Measurements from ENCODE around the gene TUBB6.

DNA sequence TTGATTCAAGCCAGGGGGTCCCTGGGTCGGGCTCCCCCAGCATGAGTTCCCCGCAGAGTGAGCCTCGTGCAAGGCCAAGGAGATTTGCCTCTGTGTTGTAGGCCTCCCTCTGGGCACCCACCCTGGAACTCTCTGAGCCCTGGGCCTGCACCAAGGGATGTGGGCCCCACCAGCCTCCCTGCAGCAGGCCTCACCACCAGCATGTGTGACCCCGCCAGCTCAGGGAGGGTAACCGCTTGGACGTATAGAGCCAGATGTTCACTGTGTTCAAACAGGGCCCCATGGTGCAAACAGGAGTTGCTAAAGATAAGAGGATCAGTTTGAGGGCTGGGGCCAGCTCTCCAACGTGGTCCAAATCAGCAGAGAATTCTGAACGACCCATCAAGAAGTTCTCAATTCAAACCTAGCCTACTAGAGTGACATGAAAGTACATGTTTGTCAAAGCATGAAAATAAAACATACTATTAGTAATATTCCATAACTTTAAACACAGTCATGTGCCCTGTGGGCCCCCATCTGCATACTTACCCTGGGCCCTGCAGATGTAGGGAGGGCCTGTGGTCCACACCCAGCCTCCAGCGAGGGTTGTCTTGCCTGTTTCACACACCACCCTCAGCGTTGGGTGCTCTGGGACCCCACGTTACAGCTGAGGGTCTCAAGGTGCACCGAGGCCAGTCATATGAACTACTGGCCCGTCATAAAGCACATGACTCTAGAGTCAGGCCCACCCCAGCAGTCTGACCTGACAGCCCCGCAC lies 5.5 kb upstream of the TUBB6 start:
- TF ChIP-seq GATA2 (IDR thresholded peaks at IDR 0.05; ENCODE audit: low read depth, low read length): no peak
- TF ChIP-seq GATA3 (IDR thresholded peaks at IDR 0.05; ENCODE audit: low read depth, low read length): no peak

Data from SH-SY5Y (cell line).